ENCODE results near the gene CCDC158. TPM values are rescaled to one million over a fixed set of nuclear protein-coding genes. Genes with fewer than 3 reads are reported as not detected.

The CCDC158 gene
- total and polyA plus RNA-seq, 2 donors from 2014 or later: 0.24 to 1.0 TPM

DNA sequence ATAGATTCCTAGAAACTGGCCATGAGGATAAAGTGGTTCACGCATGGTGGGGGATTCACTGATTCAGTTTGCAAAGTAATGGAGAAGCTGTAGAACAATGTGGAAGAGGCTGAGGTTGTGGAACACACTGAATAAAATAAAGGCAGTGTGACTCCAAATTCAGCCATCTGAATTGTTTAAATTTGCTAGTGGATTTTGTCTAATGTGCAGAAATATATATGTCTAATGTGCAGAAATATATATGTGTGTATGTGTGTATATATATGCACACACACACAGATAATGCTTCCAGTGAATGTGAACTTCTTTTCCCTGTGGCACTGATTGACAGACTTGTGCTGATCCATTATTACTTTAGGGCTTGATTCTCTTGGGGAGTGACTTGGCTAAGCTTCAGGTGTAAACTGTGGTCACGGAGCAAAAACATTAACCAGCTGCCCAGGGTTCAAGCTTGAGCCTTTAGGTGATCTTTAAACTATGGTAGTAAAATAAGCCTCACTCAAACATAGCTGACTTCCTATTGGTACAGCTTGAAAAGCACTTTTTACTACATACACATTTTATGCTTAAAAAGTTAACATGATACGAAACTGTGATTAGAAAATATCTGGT, 110.9 kb downstream of the CCDC158 start:
- intact Hi-C loops (cut with DNase I): no loop called here
- no peaks in the 10 kb centered on the region for H3K9me3 ChIP-seq (ENCODE audit: control insufficient read depth in 2 of 3, insufficient read depth in 1 of 3, low read length in 3 of 3)
- H3K27me3 ChIP-seq (ENCODE audit: control insufficient read depth, insufficient read depth, low read length): no peaks in the 10 kb centered on the region
- H3K4me1 ChIP-seq (ENCODE audit: control insufficient read depth in 2 of 3, insufficient read depth in 2 of 3, low read depth in 1 of 3, low read length in 3 of 3): peaks cover 0 to 23% (median 4%) of the 10 kb centered on the region in 3 donors
- TF ChIP-seq, protein P1, sequence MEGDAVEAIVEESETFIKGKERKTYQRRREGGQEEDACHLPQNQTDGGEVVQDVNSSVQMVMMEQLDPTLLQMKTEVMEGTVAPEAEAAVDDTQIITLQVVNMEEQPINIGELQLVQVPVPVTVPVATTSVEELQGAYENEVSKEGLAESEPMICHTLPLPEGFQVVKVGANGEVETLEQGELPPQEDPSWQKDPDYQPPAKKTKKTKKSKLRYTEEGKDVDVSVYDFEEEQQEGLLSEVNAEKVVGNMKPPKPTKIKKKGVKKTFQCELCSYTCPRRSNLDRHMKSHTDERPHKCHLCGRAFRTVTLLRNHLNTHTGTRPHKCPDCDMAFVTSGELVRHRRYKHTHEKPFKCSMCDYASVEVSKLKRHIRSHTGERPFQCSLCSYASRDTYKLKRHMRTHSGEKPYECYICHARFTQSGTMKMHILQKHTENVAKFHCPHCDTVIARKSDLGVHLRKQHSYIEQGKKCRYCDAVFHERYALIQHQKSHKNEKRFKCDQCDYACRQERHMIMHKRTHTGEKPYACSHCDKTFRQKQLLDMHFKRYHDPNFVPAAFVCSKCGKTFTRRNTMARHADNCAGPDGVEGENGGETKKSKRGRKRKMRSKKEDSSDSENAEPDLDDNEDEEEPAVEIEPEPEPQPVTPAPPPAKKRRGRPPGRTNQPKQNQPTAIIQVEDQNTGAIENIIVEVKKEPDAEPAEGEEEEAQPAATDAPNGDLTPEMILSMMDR (IDR thresholded peaks at IDR 0.05; ENCODE audit: borderline replicate concordance, extremely low read depth, insufficient read depth): no peak
- FAIRE-seq (no peak), DNase-seq (peak in 1 of 5 donors; percentile 29)
- H3K4me3 ChIP-seq (ENCODE audit: low read length in 3 of 3): no peak overlapping the region
- H3K9ac ChIP-seq (ENCODE audit: low read length in 3 of 3): no peak overlapping the region
- H3K36me3 ChIP-seq (ENCODE audit: control insufficient read depth in 2 of 3, insufficient read depth in 3 of 3, low read length in 3 of 3): no peaks in the 10 kb centered on the region
- no peak overlapping the region for H3K27ac ChIP-seq (ENCODE audit: low read depth in 2 of 2, low read length in 2 of 2)

DNA sequence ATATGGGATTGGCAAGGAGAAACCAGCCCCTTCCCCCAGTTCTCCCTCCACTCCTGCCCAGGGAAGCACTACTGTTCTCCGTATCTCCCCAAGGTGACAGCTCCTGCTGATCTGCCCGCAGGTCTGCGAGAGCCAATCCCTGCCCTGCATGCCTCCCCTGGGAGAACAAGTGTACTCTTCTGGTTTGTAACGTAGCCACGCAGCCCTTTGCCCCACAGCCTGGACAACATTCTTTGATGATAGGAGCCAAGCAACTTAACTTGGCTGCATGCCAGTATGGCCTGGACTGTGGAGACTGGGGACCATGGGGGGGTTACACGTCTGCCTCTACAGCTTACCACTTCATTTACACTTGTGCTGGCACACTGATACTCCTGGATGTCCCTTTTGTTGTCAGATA, 112.4 kb downstream of the CCDC158 start:
- TF ChIP-seq, protein P1 (IDR thresholded peaks at IDR 0.05; ENCODE audit: borderline replicate concordance, extremely low read depth, insufficient read depth): no peak
- peaks cover 0 to 23% (median 4%) of the 10 kb centered on the region in 3 donors for H3K4me1 ChIP-seq (ENCODE audit: control insufficient read depth in 2 of 3, insufficient read depth in 2 of 3, low read depth in 1 of 3, low read length in 3 of 3)
- DNase-seq: peak in 4 of 5 donors; percentile 15 to 54 (median 32)
- no peak for FAIRE-seq
- H3K9ac ChIP-seq (ENCODE audit: low read length in 3 of 3): no peak overlapping the region
- peak overlapping the region in 1 of 3 donors; percentile 30 for H3K4me3 ChIP-seq (ENCODE audit: low read length in 3 of 3)
- no peaks in the 10 kb centered on the region for H3K9me3 ChIP-seq (ENCODE audit: control insufficient read depth in 2 of 3, insufficient read depth in 1 of 3, low read length in 3 of 3)
- no peaks in the 10 kb centered on the region for H3K36me3 ChIP-seq (ENCODE audit: control insufficient read depth in 2 of 3, insufficient read depth in 3 of 3, low read length in 3 of 3)
- peak overlapping the region in 1 of 2 donors; percentile 7 for H3K27ac ChIP-seq (ENCODE audit: low read depth in 2 of 2, low read length in 2 of 2)
- H3K27me3 ChIP-seq (ENCODE audit: control insufficient read depth, insufficient read depth, low read length): no peaks in the 10 kb centered on the region
- intact Hi-C loops (cut with DNase I): no loop called here

DNA sequence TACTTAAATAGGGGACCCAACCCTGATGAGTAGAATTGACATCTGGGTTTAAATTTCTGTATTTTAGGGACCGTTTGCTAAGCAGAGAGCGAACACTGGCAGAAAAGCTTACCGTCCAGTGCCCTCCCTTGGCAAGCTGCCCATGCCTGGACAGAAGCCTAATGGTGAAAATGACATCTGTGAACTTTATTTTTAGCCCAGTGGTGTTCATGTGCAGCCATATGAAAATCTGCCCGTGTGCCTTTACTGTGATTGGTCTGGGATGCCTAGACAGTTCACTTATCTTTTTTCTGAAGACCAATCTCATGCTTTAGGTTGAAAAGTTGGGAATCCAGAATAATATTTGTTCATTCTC, 113.3 kb downstream of the CCDC158 start:
- peak overlapping the region in 1 of 2 donors; percentile 75 for H3K27ac ChIP-seq (ENCODE audit: low read depth in 2 of 2, low read length in 2 of 2)
- H3K9ac ChIP-seq (ENCODE audit: low read length in 3 of 3): no peak overlapping the region
- peaks cover 0 to 23% (median 4%) of the 10 kb centered on the region in 3 donors for H3K4me1 ChIP-seq (ENCODE audit: control insufficient read depth in 2 of 3, insufficient read depth in 2 of 3, low read depth in 1 of 3, low read length in 3 of 3)
- DNase-seq (peak in 1 of 5 donors; percentile 3), FAIRE-seq (no peak)
- H3K9me3 ChIP-seq (ENCODE audit: control insufficient read depth in 2 of 3, insufficient read depth in 1 of 3, low read length in 3 of 3): no peaks in the 10 kb centered on the region
- H3K27me3 ChIP-seq (ENCODE audit: control insufficient read depth, insufficient read depth, low read length): no peaks in the 10 kb centered on the region
- TF ChIP-seq, protein P1 (IDR thresholded peaks at IDR 0.05; ENCODE audit: borderline replicate concordance, extremely low read depth, insufficient read depth): no peak
- H3K36me3 ChIP-seq (ENCODE audit: control insufficient read depth in 2 of 3, insufficient read depth in 3 of 3, low read length in 3 of 3): no peaks in the 10 kb centered on the region
- intact Hi-C loops (cut with DNase I): no loop called here
- peak overlapping the region in 2 of 3 donors; percentile 64 to 79 for H3K4me3 ChIP-seq (ENCODE audit: low read length in 3 of 3)

Data from kidney (tissue), 14 donors.